Left lung (tissue), 10 donors: Measurements from ENCODE around the gene PDP2. TPM values are rescaled to one million over a fixed set of nuclear protein-coding genes. Genes with fewer than 3 reads are reported as not detected.

Experiments
- ATAC-seq: fragments of 200-7000 bp; cut with Tn5 transposase; one replicate; pipeline ENCODE4 v1.9.1; 2020; ENCODE audit warnings: moderate library complexity
- DNase-seq, 4 donors: peaks; one replicate each; pipeline ENCODE4 v3.0.0-alpha.2; 2013 to 2020
- H3K27ac ChIP-seq, 2 donors: fragments of 200-600 bp; sonication (generic) in 1 of 2; one replicate each; pipeline versions ENCODE4 v1.5.0 to v1.8.0; 2020 to 2021
- H3K27me3 ChIP-seq, 2 donors: fragments of 200-600 bp; sonication (generic) in 1 of 2; one replicate each; pipeline versions ENCODE4 v1.5.0 to v1.8.0; 2020 to 2021
- H3K36me3 ChIP-seq, 2 donors: fragments of 200-600 bp; sonication (generic) in 1 of 2; one replicate each; pipeline versions ENCODE4 v1.5.0 to v1.8.0; 2020 to 2021
- H3K4me1 ChIP-seq, 2 donors: fragments of 200-600 bp; one replicate each; pipeline ENCODE4 v1.8.0; 2021
- H3K4me3 ChIP-seq, 2 donors: fragments of 200-600 bp; sonication (generic) in 1 of 2; one replicate each; pipeline versions ENCODE4 v1.5.0 to v1.8.0; 2020 to 2021; ENCODE audit warnings: mild to moderate bottlenecking in 1 of 2
- H3K9me3 ChIP-seq, 2 donors: fragments of 200-600 bp; sonication (generic) in 1 of 2; one replicate each; pipeline versions ENCODE4 v1.5.0 to v1.8.0; 2020 to 2021
- CTCF ChIP-seq, 2 donors: fragments of 200-600 bp; sonication (generic) in 1 of 2; IDR thresholded peaks; one replicate each; pipeline versions ENCODE4 v1.5.0 to v1.8.0; 2021; ENCODE audit warnings: antibody characterized with exemption in 2 of 2
- intact Hi-C, 2 donors: fragments of 100-400 bp; cut with DNase I; formaldehyde crosslinking; loops; one replicate each; pipeline versions ENCODE4 v1.11.2 to v1.14.2; 2022
- polyA plus RNA-seq, 6 donors: library from polyadenylated mRNA; unstranded; fragments of 120-200 nt; gene quantifications; one replicate each; pipeline ENCODE4 v1.2.1, GENCODE V29; 2013; ENCODE audit not compliant: insufficient read length in 6 of 6
- total RNA-seq, 2 donors: library from RNA; stranded (reverse); fragmentation: NEBNext Ultra II Directional; extraction: Animal tissue kit (Norgen Biotek cat#: 25700); gene quantifications; one replicate each; pipeline ENCODE4 v1.2.1, GENCODE V29; 2021
- donor health status: DM: no; HTN: yes; CAD: no.
- donor health status: DM: no; HTN: no; CAD: no.

The PDP2 gene
- total and polyA plus RNA-seq, 8 donors, result 8.9 to 36.3 (median 9.7) TPM

GRCh38 chr16:66911112-66911511 is 30.8 kb downstream of the PDP2 start:
- no peak for ATAC-seq
- Histone ChIP-seq H3K36me3 (no peaks in the 10 kb centered on the region), H3K9me3 (no peaks in the 10 kb centered on the region), H3K27me3 (no peaks in the 10 kb centered on the region), H3K4me1 (no peaks in the 10 kb centered on the region), H3K4me3 (no peak overlapping the region), H3K27ac (no peak overlapping the region)
- no peak for TF ChIP-seq CTCF (IDR thresholded peaks at IDR 0.05)
- intact Hi-C loops, result no loop called here
- DNase-seq, result peak in 1 of 4 donors; percentile 48

- Histone ChIP-seq H3K4me3 (no peak overlapping the region), H3K4me1 (no peaks in the 10 kb centered on the region), H3K9me3 (no peaks in the 10 kb centered on the region), H3K27me3 (no peaks in the 10 kb centered on the region), H3K27ac (no peak overlapping the region), H3K36me3 (no peaks in the 10 kb centered on the region)
- intact Hi-C loops, result no loop called here
- peak in 1 of 4 donors; percentile 53 for DNase-seq
- ATAC-seq, result no peak
- TF ChIP-seq CTCF (IDR thresholded peaks at IDR 0.05), result no peak
These were observed 31.5 kb downstream of the PDP2 start for GRCh38 chr16:66911801-66912200.

- ATAC-seq (no peak), DNase-seq (peak in 1 of 4 donors; percentile 28)
- H3K27me3 ChIP-seq, result no peaks in the 10 kb centered on the region
- intact Hi-C loops, result no loop called here
- H3K27ac ChIP-seq, result no peak overlapping the region
- H3K9me3 ChIP-seq, result no peaks in the 10 kb centered on the region
- TF ChIP-seq CTCF (IDR thresholded peaks at IDR 0.05), result no peak
- no peak overlapping the region for H3K4me3 ChIP-seq
- no peaks in the 10 kb centered on the region for H3K4me1 ChIP-seq
- H3K36me3 ChIP-seq, result no peaks in the 10 kb centered on the region
These were observed 32.8 kb downstream of the PDP2 start for GRCh38 chr16:66913081-66913480.

- intact Hi-C loops, result no loop called here
- TF ChIP-seq CTCF (IDR thresholded peaks at IDR 0.05), result no peak
- H3K36me3 ChIP-seq, result no peaks in the 10 kb centered on the region
These were observed 33.4 kb downstream of the PDP2 start for GRCh38 chr16:66913711-66914110.

GRCh38 chr16:66914541-66914940 is 34.2 kb downstream of the PDP2 start:
- no peak overlapping the region for H3K27ac ChIP-seq
- TF ChIP-seq CTCF (IDR thresholded peaks at IDR 0.05), result no peak
- ATAC-seq, result no peak
- intact Hi-C loops, result no loop called here
- no peaks in the 10 kb centered on the region for H3K9me3 ChIP-seq
- no peaks in the 10 kb centered on the region for H3K36me3 ChIP-seq
- peaks cover 0 to 4% of the 10 kb centered on the region in 2 donors for H3K27me3 ChIP-seq
- no peaks in the 10 kb centered on the region for H3K4me1 ChIP-seq
- no peak for DNase-seq
- no peak overlapping the region for H3K4me3 ChIP-seq

More at GRCh38 chr16:66913711-66914110, 33.4 kb downstream of the PDP2 start:
- H3K27me3 ChIP-seq, result no peaks in the 10 kb centered on the region
- ATAC-seq (no peak), DNase-seq (peak in 1 of 4 donors; percentile 34)
- H3K27ac ChIP-seq, result no peak overlapping the region
- H3K4me1 ChIP-seq, result no peaks in the 10 kb centered on the region
- H3K9me3 ChIP-seq, result no peaks in the 10 kb centered on the region
- no peak overlapping the region for H3K4me3 ChIP-seq
